HuH-7.5 (cell line): ENCODE results near the gene MRPS24.
"Not testable (repeated sequence)": the region's sequence is repeated elsewhere in the genome, so short reads cannot be mapped to it uniquely, and the experiment has no call there.

Source experiments
- DNase-seq: peaks from one replicate; pipeline ENCODE4 v3.0.0; 2011; ENCODE audit warnings: low spot score

Gene MRPS24

GRCh38 chr7:43869006-43869866 lies at the start of gene MRPS24:
TSS of gene MRPS24 (minus strand) at chr7:43869517. CDS start at chr7:43869495, 22 bp downstream.
- peak; percentile 92 for DNase-seq

GRCh38 chr7:43915907-43916306 lies 46.6 kb upstream of the MRPS24 start:
- no peak for DNase-seq

GRCh38 chr7:43914795-43915194 lies 45.5 kb upstream of the MRPS24 start:
- DNase-seq = no peak

- DNase-seq = peak; percentile 75
Measured at GRCh38 chr7:43906331-43907010, 37.2 kb upstream of the MRPS24 start, which contains the start of gene URGCP. TSS of gene URGCP (minus strand) at chr7:43906596. CDS start at chr7:43906575, 21 bp downstream.

- DNase-seq = peak; percentile 45
Measured at GRCh38 chr7:43905956-43906330, 36.6 kb upstream of the MRPS24 start.

GRCh38 chr7:43905209-43905946 lies 36.1 kb upstream of the MRPS24 start:
- DNase-seq = peak; percentile 80

- DNase-seq = no peak
Measured at GRCh38 chr7:43904533-43905208, 35.4 kb upstream of the MRPS24 start.

GRCh38 chr7:43902542-43903054 lies 33.3 kb upstream of the MRPS24 start:
- DNase-seq = no peak

GRCh38 chr7:43898571-43898970 lies 29.3 kb upstream of the MRPS24 start:
- not testable (repeated sequence) for DNase-seq

GRCh38 chr7:43895847-43896415 lies 26.6 kb upstream of the MRPS24 start:
- no peak for DNase-seq

GRCh38 chr7:43891069-43891955 lies 22.0 kb upstream of the MRPS24 start:
- no peak for DNase-seq

GRCh38 chr7:43890468-43890867 lies 21.2 kb upstream of the MRPS24 start:
- DNase-seq = no peak

- DNase-seq = no peak
Measured at GRCh38 chr7:43888993-43889945, 20.0 kb upstream of the MRPS24 start.

GRCh38 chr7:43884617-43885016 lies 15.3 kb upstream of the MRPS24 start:
- no peak for DNase-seq

GRCh38 chr7:43884209-43884608 lies 14.9 kb upstream of the MRPS24 start:
- DNase-seq = no peak

- no peak for DNase-seq
Measured at GRCh38 chr7:43880596-43880995, 11.3 kb upstream of the MRPS24 start.

- no peak for DNase-seq
Measured at GRCh38 chr7:43879477-43879876, 10.2 kb upstream of the MRPS24 start.

GRCh38 chr7:43878867-43879266 lies 9.6 kb upstream of the MRPS24 start:
- DNase-seq = no peak
